ENCODE measurements around the gene PPP2R2C. TPM values are rescaled to one million over a fixed set of nuclear protein-coding genes. Genes with fewer than 3 reads are reported as not detected.

Gene PPP2R2C
- total RNA-seq, 1 donor from 2014 or later: 10.8 TPM

- no peaks in the 10 kb centered on the region for H3K9me3 Mint-ChIP-seq
These were observed 142.0 kb downstream of the PPP2R2C start for GRCh38 chr4:6330384-6330767.

GRCh38 chr4:6329478-6330383 is 142.7 kb downstream of the PPP2R2C start:
- H3K4me1 Mint-ChIP-seq (ENCODE audit: unreplicated experiment): no peaks in the 10 kb centered on the region
- no peak overlapping the region for H3K4me3 Mint-ChIP-seq
- H3K27ac Mint-ChIP-seq: no peak overlapping the region
- DNase-seq (ENCODE audit: extremely low spot score, unreplicated experiment): no peak
- TF ChIP-seq CTCF (conservative IDR thresholded peaks at IDR 0.05): no peak
- peaks cover 15% of the 10 kb centered on the region for H3K27me3 Mint-ChIP-seq
- no peaks in the 10 kb centered on the region for H3K36me3 Mint-ChIP-seq
- no peaks in the 10 kb centered on the region for H3K9me3 Mint-ChIP-seq

More at GRCh38 chr4:6330384-6330767, 142.0 kb downstream of the PPP2R2C start:
- Mint-ChIP-seq H3K27me3 (peaks cover 20% of the 10 kb centered on the region), H3K36me3 (no peaks in the 10 kb centered on the region), H3K4me1 (ENCODE audit: unreplicated experiment) (no peaks in the 10 kb centered on the region), H3K27ac (no peak overlapping the region), H3K4me3 (no peak overlapping the region)
- no peak for DNase-seq (ENCODE audit: extremely low spot score, unreplicated experiment)
- TF ChIP-seq CTCF (conservative IDR thresholded peaks at IDR 0.05): no peak

GRCh38 chr4:6328526-6328925 is 143.9 kb downstream of the PPP2R2C start:
- H3K4me3 Mint-ChIP-seq: no peak overlapping the region
- H3K9me3 Mint-ChIP-seq: no peaks in the 10 kb centered on the region
- H3K27me3 Mint-ChIP-seq: peaks cover 15% of the 10 kb centered on the region
- no peak for DNase-seq (ENCODE audit: extremely low spot score, unreplicated experiment)
- H3K4me1 Mint-ChIP-seq (ENCODE audit: unreplicated experiment): no peaks in the 10 kb centered on the region
- H3K27ac Mint-ChIP-seq: no peak overlapping the region
- H3K36me3 Mint-ChIP-seq: no peaks in the 10 kb centered on the region
- TF ChIP-seq CTCF (conservative IDR thresholded peaks at IDR 0.05): no peak

GRCh38 chr4:6327220-6327917 is 145.0 kb downstream of the PPP2R2C start:
- Mint-ChIP-seq H3K4me1 (ENCODE audit: unreplicated experiment) (no peaks in the 10 kb centered on the region), H3K36me3 (no peaks in the 10 kb centered on the region), H3K27ac (no peak overlapping the region), H3K9me3 (no peaks in the 10 kb centered on the region), H3K4me3 (no peak overlapping the region), H3K27me3 (peaks cover 15% of the 10 kb centered on the region)
- TF ChIP-seq CTCF (conservative IDR thresholded peaks at IDR 0.05): peak; percentile 96
- peak; percentile 89 for DNase-seq (ENCODE audit: extremely low spot score, unreplicated experiment)

GRCh38 chr4:6326312-6327060 is 145.9 kb downstream of the PPP2R2C start:
- peak overlapping the region; percentile 21 for H3K27ac Mint-ChIP-seq
- peaks cover 15% of the 10 kb centered on the region for H3K27me3 Mint-ChIP-seq
- no peak for TF ChIP-seq CTCF (conservative IDR thresholded peaks at IDR 0.05)
- no peaks in the 10 kb centered on the region for H3K36me3 Mint-ChIP-seq
- no peak for DNase-seq (ENCODE audit: extremely low spot score, unreplicated experiment)
- no peaks in the 10 kb centered on the region for H3K4me1 Mint-ChIP-seq (ENCODE audit: unreplicated experiment)
- no peaks in the 10 kb centered on the region for H3K9me3 Mint-ChIP-seq
- H3K4me3 Mint-ChIP-seq: no peak overlapping the region
